Neutrophil (primary cell): Measurements from ENCODE around the gene NMT1.

Experiments
- H3K27ac ChIP-seq: fragments of 200-600 bp; sonication (generic); 2 replicates; pipeline ENCODE4 v1.5.1; 2016; ENCODE audit warnings: mild to moderate bottlenecking, moderate library complexity
- H3K27me3 ChIP-seq: fragments of 200-600 bp; sonication (generic); 2 replicates; pipeline ENCODE4 v1.6.0; 2016; ENCODE audit warnings: mild to moderate bottlenecking
- H3K36me3 ChIP-seq: fragments of 200-600 bp; sonication (generic); 2 replicates; pipeline ENCODE4 v1.5.1; 2017
- H3K4me1 ChIP-seq, 2 experiments: fragments of 200-600 bp in 1 of 2; sonication (generic) in 1 of 2; 1 replicate in 1 of 2; 2 replicates in 1 of 2; pipeline versions ENCODE4 v1.5.1 to v1.6.1; 2013 to 2016; ENCODE audit warnings: low read depth in 1 of 2, low read length in 1 of 2, mild to moderate bottlenecking in 1 of 2, moderate library complexity in 1 of 2; ENCODE audit not compliant: control insufficient read depth in 1 of 2, insufficient read depth in 1 of 2
- H3K4me3 ChIP-seq, 2 experiments: fragments of 200-600 bp in 1 of 2; sonication (generic) in 1 of 2; 1 replicate in 1 of 2; 2 replicates in 1 of 2; pipeline ENCODE4 v1.5.1; 2013 to 2016; ENCODE audit warnings: low read depth in 1 of 2, low read length in 1 of 2, mild to moderate bottlenecking in 1 of 2, moderate library complexity in 1 of 2
- H3K9me3 ChIP-seq: fragments of 200-600 bp; sonication (generic); 2 replicates; pipeline ENCODE4 v1.5.1; 2016
- TF ChIP-seq, protein P1 (sequence below): fragments of 200-600 bp; sonication (generic); IDR thresholded peaks from 2 replicates; pipeline ENCODE4 v1.5.1; 2016; ENCODE audit warnings: antibody characterized with exemption

Gene NMT1

DNA sequence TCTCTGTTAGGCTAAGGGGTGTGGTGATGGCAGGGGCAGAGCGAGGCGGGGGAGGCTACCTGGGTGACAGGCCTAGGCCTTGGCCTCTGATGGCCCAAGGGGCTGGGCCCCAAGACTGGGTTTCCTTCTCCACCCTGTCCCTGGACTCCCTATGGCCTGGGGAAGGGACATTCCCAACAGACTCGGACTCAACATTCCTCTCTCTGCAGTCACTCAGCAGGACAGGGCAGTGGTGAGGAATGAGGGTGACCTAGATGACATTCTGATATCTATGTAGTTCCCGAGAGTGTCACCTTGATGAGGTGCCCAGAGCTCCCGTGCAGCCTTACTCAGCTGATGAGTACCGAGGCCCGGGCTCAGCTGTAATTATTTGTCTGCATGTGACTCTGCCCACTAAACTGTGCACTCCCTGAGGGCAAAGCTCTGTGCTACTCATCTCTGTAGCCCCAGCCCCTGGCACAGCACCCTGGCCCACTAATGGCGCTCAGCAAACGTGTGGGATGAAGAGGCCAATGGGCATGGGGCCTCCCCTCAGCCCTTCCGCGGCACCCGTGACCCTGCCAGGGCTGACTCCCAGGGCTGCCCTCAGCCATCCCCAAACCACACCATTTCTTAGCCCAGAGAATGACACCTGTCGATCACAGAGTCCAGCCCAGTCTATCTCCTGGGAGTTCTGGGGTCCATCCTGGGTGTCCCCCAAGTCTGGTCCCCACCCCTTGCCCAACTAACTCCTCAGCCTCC, 69.0 kb downstream of the NMT1 start:
- Histone ChIP-seq H3K4me1 (peaks cover 28 to 34% of the 10 kb centered on the region in 2 experiments), H3K4me3 (no peak overlapping the region)

DNA sequence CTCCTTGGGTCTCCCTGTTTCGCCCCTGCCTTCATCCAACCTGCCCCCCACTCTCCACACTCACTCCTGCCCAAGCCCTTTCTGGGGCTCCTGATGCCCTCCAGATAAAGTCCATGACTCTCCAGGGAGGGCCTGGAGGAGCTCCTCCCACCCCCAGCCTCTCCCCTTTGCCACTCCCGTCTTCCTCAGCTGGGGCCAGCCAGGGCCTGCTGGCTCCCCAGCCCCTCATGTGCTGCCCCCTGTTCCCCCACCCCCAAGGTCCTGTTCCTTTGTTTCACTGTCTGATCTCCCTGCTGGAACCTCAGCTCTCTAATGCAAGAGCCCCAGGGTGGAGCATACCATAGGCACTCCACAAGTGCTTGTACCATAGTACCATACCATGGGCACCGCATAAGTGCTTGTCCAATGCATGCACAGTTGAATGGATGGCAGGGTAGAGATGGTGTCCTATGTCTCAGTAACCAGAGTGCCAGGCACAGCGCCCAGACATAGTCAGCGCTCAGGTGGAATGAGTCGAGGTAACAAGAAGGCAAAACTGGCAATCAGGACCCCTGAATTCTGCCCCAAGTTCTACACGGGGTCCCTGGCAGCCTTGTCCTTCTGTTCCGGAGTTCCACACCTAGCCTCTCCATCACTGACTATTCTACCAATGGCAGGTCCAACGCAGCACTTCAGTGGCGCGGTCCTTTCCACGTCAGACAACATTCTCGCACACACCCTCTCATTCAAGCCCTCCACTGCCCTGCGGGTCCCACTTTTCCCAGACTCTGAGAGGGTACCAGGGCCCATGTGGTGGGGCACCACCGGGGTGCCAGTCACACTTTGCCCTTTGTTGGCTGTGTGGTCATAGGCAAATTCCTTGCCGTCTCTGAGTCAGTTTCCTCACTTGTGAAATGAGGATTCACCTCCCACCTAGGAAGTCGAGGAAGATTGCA, 69.8 kb downstream of the NMT1 start:
- H3K4me1 ChIP-seq: peaks cover 35 to 43% of the 10 kb centered on the region in 2 experiments
- H3K36me3 ChIP-seq: no peaks in the 10 kb centered on the region
- H3K9me3 ChIP-seq: no peaks in the 10 kb centered on the region
- H3K27me3 ChIP-seq: peaks cover 7% of the 10 kb centered on the region
- H3K27ac ChIP-seq: no peak overlapping the region
- H3K4me3 ChIP-seq: no peak overlapping the region
- TF ChIP-seq, protein P1, sequence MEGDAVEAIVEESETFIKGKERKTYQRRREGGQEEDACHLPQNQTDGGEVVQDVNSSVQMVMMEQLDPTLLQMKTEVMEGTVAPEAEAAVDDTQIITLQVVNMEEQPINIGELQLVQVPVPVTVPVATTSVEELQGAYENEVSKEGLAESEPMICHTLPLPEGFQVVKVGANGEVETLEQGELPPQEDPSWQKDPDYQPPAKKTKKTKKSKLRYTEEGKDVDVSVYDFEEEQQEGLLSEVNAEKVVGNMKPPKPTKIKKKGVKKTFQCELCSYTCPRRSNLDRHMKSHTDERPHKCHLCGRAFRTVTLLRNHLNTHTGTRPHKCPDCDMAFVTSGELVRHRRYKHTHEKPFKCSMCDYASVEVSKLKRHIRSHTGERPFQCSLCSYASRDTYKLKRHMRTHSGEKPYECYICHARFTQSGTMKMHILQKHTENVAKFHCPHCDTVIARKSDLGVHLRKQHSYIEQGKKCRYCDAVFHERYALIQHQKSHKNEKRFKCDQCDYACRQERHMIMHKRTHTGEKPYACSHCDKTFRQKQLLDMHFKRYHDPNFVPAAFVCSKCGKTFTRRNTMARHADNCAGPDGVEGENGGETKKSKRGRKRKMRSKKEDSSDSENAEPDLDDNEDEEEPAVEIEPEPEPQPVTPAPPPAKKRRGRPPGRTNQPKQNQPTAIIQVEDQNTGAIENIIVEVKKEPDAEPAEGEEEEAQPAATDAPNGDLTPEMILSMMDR: no peak

More for the DNA sequence above, 69.0 kb downstream of the NMT1 start:
- Histone ChIP-seq H3K36me3 (no peaks in the 10 kb centered on the region), H3K27me3 (peaks cover 7% of the 10 kb centered on the region), H3K27ac (no peak overlapping the region), H3K9me3 (no peaks in the 10 kb centered on the region)
- TF ChIP-seq, protein P1: no peak

DNA sequence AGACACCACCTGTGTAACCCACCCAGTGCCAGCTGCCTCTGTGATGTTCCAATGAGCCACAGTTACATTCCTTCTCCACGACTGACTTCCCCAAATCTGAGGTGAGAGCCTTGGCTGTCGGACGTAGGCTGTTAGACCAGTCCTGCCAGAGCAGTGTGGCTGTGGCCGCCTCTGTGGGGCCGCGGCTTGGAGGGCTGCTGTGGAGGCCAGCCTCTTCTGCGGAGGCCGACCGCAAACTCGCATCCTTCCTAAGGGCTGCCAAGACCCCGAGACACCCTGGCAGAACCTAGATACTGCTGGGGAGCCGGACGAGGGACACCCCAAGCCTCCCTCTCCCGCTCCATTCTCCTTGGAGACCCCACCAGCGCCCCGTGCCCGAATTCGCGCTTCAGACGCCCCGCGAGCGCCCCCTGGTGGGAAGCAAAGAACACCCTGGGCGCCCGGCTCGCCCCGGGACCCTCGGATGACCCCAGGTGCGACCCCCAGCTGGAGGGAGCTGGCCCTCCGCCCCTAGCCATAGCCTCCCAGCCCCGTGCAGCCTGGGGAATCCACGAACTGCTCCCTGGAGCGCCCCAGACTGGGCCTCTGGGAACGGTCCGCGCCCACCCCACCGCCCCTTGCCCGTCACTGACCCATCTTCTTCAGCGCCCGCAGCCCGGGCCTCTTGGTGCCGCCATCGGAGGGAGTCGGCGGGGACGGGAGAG, 70.7 kb downstream of the NMT1 start:
- TF ChIP-seq, protein P1: peak; percentile 67
- Histone ChIP-seq H3K27ac (peak overlapping the region; percentile 72), H3K36me3 (no peaks in the 10 kb centered on the region), H3K9me3 (no peaks in the 10 kb centered on the region), H3K4me1 (peaks cover 37 to 46% of the 10 kb centered on the region in 2 experiments), H3K27me3 (peaks cover 7% of the 10 kb centered on the region), H3K4me3 (peak overlapping the region; percentile 89 to 90)

DNA sequence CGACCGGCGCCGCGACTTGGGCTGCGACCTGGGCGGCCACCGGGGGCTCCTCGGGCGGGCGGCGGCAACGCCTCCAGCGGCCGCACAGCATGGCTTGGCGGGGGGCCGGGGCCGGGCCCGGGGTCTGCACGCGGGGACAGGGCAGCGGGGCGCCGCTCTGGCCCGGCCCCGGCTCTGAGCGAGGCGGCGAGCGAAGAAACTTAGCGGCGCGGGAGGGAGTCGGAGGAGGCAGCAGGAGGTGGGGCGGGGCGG, 71.1 kb downstream of the NMT1 start, which contains the start of gene PLCD3:
Gene PLCD3 (minus strand): TSS at position 196 of the 252 bp plus-strand sequence. CDS start 105 bp downstream, at position 91.
- Histone ChIP-seq H3K27me3 (peaks cover 7% of the 10 kb centered on the region), H3K36me3 (no peaks in the 10 kb centered on the region), H3K27ac (peak within 1 kb of the TSS; percentile 72), H3K9me3 (no peaks in the 10 kb centered on the region), H3K4me1 (peaks cover 32 to 41% of the 10 kb centered on the region in 2 experiments), H3K4me3 (peak within 1 kb of the TSS; percentile 89 to 90)
- TF ChIP-seq, protein P1: peak; percentile 40
